Glutamatergic neuron (in vitro differentiated cells): Measurements from ENCODE around the gene KIZ. TPM values are rescaled to one million over a fixed set of nuclear protein-coding genes. Genes with fewer than 3 reads are reported as not detected.

Source experiments
- DNase-seq: peaks from one replicate; pipeline ENCODE4 v3.0.0; 2022
- H3K27ac Mint-ChIP-seq: one replicate; pipeline ENCODE4 v1.8.0; 2020; ENCODE audit warnings: mild to moderate bottlenecking, mixed read lengths, inconsistent platforms; ENCODE audit not compliant: unreplicated experiment
- H3K27me3 Mint-ChIP-seq: one replicate; pipeline ENCODE4 v1.8.0; 2020; ENCODE audit warnings: mild to moderate bottlenecking, moderate library complexity, mixed read lengths, inconsistent platforms; ENCODE audit not compliant: unreplicated experiment
- H3K36me3 Mint-ChIP-seq: one replicate; pipeline ENCODE4 v1.8.0; 2020; ENCODE audit warnings: mild to moderate bottlenecking, mixed read lengths, inconsistent platforms; ENCODE audit not compliant: unreplicated experiment
- H3K4me1 Mint-ChIP-seq: one replicate; pipeline ENCODE4 v1.8.0; 2020; ENCODE audit warnings: mild to moderate bottlenecking, low read depth, mixed read lengths, inconsistent platforms; ENCODE audit not compliant: unreplicated experiment
- H3K4me3 Mint-ChIP-seq: one replicate; pipeline ENCODE4 v1.8.0; 2020; ENCODE audit warnings: mild to moderate bottlenecking, mixed read lengths, inconsistent platforms; ENCODE audit not compliant: unreplicated experiment
- H3K9me3 Mint-ChIP-seq: one replicate; pipeline ENCODE4 v1.8.0; 2020; ENCODE audit warnings: mild to moderate bottlenecking, moderate library complexity, mixed read lengths, inconsistent platforms; ENCODE audit not compliant: unreplicated experiment
- total RNA-seq: library from RNA; stranded (reverse); fragmentation: NEBNext Ultra II Directional; extraction: Animal tissue kit (Norgen Biotek cat#: 25700); gene quantifications from one replicate; pipeline ENCODE4 v1.2.1, GENCODE V29; 2021; ENCODE audit not compliant: unreplicated experiment
- TF ChIP-seq, protein P1 (sequence below): fragments of 200-600 bp; sonication (generic); IDR thresholded peaks from one replicate; pipeline ENCODE4 v1.5.0; 2021; ENCODE audit not compliant: partially characterized antibody, unreplicated experiment

The KIZ gene
- total RNA-seq, 1 donor from 2014 or later, result 17.7 TPM

DNA sequence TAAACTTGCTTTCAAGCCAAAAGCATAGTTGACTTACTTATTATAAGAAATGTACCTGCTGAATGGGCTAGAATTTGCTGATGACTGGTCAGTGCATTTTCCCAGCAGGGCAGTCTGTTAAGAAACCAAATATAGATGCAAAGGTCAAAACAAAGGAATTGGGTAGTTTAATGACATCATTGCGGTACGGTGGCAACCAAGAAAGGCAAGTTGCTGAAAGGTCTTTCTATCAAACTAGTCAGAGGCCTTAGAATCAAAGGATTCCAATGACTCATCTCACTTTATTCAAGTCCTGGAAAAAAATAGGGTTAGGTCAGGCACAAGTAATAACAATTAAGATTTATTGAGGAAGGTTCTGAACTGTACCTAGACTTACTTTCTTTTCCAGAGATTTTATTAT is 76.4 kb downstream of the KIZ start:
- TF ChIP-seq, protein P1, sequence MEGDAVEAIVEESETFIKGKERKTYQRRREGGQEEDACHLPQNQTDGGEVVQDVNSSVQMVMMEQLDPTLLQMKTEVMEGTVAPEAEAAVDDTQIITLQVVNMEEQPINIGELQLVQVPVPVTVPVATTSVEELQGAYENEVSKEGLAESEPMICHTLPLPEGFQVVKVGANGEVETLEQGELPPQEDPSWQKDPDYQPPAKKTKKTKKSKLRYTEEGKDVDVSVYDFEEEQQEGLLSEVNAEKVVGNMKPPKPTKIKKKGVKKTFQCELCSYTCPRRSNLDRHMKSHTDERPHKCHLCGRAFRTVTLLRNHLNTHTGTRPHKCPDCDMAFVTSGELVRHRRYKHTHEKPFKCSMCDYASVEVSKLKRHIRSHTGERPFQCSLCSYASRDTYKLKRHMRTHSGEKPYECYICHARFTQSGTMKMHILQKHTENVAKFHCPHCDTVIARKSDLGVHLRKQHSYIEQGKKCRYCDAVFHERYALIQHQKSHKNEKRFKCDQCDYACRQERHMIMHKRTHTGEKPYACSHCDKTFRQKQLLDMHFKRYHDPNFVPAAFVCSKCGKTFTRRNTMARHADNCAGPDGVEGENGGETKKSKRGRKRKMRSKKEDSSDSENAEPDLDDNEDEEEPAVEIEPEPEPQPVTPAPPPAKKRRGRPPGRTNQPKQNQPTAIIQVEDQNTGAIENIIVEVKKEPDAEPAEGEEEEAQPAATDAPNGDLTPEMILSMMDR, result no peak
- Mint-ChIP-seq H3K4me1 (no peaks in the 10 kb centered on the region), H3K9me3 (no peaks in the 10 kb centered on the region), H3K36me3 (no peaks in the 10 kb centered on the region), H3K27ac (no peak overlapping the region), H3K27me3 (peaks cover 2% of the 10 kb centered on the region), H3K4me3 (no peak overlapping the region)
- DNase-seq, result no peak

DNA sequence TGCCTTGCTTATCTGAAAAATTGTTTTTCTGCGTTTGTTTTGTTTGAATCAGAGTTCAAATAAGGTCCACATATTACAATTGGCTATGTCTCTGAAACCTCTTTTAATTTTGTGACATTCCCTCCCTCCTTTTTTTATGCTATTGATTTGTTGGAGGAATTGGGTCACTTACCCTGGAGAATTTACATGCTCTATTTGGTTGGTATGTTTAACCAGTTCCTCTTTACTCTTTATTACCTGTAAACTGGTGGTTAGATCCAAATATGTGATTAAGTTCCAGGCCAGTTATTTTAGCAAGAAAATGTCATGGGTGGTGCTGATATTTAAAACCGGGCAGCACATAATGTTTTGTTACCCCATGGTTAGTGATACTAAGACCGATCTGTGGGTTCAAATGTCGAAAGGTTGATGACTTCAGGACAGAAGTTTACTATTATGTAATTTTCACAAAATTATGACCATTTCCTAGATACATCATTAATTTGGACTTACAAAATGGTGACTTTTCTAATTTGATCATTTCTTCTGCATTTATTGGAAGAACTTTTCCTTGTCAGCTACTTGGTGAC is 77.3 kb downstream of the KIZ start:
- DNase-seq, result no peak
- Mint-ChIP-seq H3K27me3 (peaks cover 2% of the 10 kb centered on the region), H3K4me1 (no peaks in the 10 kb centered on the region), H3K27ac (no peak overlapping the region), H3K36me3 (no peaks in the 10 kb centered on the region), H3K9me3 (no peaks in the 10 kb centered on the region), H3K4me3 (no peak overlapping the region)
- TF ChIP-seq, protein P1, result no peak

DNA sequence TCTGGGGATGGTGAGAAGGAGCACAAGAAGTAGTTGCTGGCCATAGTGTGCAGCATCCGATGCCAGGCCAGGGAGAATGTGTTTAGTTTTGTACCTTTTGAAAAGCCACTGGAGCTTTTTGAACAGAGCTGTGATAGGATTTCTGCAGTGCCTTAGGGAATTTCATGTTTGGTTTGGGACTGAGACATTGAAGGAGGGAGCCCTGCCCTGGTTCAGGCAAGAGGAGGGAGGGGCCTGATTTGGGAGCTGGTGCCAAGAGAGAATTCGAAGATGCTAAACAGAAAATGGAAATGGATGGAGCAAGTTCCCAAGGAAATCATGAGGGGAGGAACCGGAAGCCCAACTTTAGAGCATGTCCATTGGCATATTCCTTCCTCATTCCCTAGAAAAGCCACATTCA is 80.7 kb downstream of the KIZ start:
- Mint-ChIP-seq H3K9me3 (no peaks in the 10 kb centered on the region), H3K4me3 (no peak overlapping the region), H3K27me3 (no peaks in the 10 kb centered on the region), H3K4me1 (no peaks in the 10 kb centered on the region), H3K27ac (no peak overlapping the region), H3K36me3 (no peaks in the 10 kb centered on the region)
- DNase-seq, result no peak
- TF ChIP-seq, protein P1, result no peak

DNA sequence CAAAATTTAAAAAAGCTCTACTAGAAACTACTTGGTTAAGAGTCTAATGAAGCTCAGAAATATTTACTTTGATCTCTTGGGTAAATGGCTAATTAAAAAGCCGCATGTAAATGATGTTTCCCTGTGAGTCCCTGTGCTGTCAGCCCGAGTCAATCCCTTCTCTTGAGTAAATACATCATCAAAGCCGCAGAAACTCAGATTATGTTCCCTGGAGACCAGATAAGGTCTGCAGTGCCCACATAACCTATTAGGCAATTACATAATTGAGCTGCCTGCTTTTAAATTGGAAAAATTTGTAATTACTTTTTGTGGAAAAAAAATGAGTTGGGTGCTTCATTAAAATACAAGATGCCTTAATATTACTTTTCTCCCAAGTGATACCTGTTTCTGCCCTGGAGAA is 83.1 kb downstream of the KIZ start:
- H3K9me3 Mint-ChIP-seq, result no peaks in the 10 kb centered on the region
- TF ChIP-seq, protein P1, result no peak
- no peaks in the 10 kb centered on the region for H3K4me1 Mint-ChIP-seq
- no peak for DNase-seq
- no peak overlapping the region for H3K27ac Mint-ChIP-seq
- no peaks in the 10 kb centered on the region for H3K27me3 Mint-ChIP-seq
- no peaks in the 10 kb centered on the region for H3K36me3 Mint-ChIP-seq
- no peak overlapping the region for H3K4me3 Mint-ChIP-seq

DNA sequence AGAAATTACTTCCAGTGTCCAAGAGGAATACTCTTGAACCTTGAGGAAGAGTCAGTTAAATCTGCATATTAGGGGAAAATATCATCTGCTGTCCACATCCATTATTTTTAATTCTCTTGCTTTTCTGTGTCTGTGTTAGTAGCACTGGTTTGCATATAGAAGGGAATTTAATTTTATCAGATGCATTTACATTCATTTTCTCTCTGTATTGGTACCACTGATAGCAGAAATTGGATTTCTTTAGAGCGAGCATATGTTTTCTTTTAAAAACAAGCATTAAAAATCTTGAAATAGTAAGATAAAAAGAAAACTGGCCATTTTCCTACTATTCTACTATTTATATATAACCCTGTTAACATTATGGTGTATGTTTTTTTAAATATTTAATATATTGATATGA is 83.8 kb downstream of the KIZ start:
- Mint-ChIP-seq H3K9me3 (no peaks in the 10 kb centered on the region), H3K27me3 (no peaks in the 10 kb centered on the region), H3K36me3 (no peaks in the 10 kb centered on the region), H3K4me1 (no peaks in the 10 kb centered on the region), H3K4me3 (no peak overlapping the region), H3K27ac (no peak overlapping the region)
- no peak for DNase-seq
- TF ChIP-seq, protein P1, result no peak
